Cardiac muscle cell (in vitro differentiated cells and primary cell): ENCODE data around the gene TSHZ3. TPM values are rescaled to one million over a fixed set of nuclear protein-coding genes. Genes with fewer than 3 reads are reported as not detected.

ENCODE experiments used
- DNase-seq, 2 donors: peaks; one replicate each; pipeline versions ENCODE4 v3.0.0 to v3.0.0-alpha.2; 2010 to 2017; ENCODE audit warnings: low read depth in 1 of 2, low spot score in 1 of 2
- H3K27ac ChIP-seq: fragments of 200-600 bp; sonication (generic); 2 replicates; pipeline ENCODE4 v1.5.1; 2016
- H3K27me3 ChIP-seq: fragments of 200-600 bp; sonication (generic); 2 replicates; pipeline ENCODE4 v1.6.0; 2016; ENCODE audit warnings: control low read depth
- H3K36me3 ChIP-seq: fragments of 200-600 bp; sonication (generic); 2 replicates; pipeline ENCODE4 v1.5.1; 2016; ENCODE audit warnings: control low read depth
- H3K4me1 ChIP-seq: fragments of 200-600 bp; sonication (generic); 2 replicates; pipeline ENCODE4 v1.8.1; 2017; ENCODE audit warnings: low read depth, mild to moderate bottlenecking, mixed run types
- H3K4me3 ChIP-seq: fragments of 200-600 bp; sonication (generic); 2 replicates; pipeline ENCODE4 v1.5.1; 2016; ENCODE audit warnings: mild to moderate bottlenecking
- H3K9me3 ChIP-seq: fragments of 200-600 bp; sonication (generic); 2 replicates; pipeline ENCODE4 v1.5.1; 2017; ENCODE audit warnings: low read depth, mild to moderate bottlenecking, control low read depth
- polyA plus RNA-seq: library from polyadenylated mRNA; unstranded; fragments of >200 nt; fragmentation: Nextera tagmentation; extraction: Ambion mirVana; gene quantifications from 2 replicates; pipeline ENCODE4 v1.2.1, GENCODE V29; 2016
- total RNA-seq: library from RNA; depleted of rRNA; stranded (reverse); fragments of >200 nt; gene quantifications from 2 replicates; pipeline ENCODE4 v1.2.3, GENCODE V29; 2016
- TF ChIP-seq, protein P1 (sequence below): IDR thresholded peaks from 2 replicates; pipeline ENCODE4 v1.5.1; 2012; ENCODE audit warnings: low read depth, mild to moderate bottlenecking, low read length

Gene TSHZ3
- total and polyA plus RNA-seq, 2 experiments from 2014 or later, result 0.57 to 1.7 TPM

DNA sequence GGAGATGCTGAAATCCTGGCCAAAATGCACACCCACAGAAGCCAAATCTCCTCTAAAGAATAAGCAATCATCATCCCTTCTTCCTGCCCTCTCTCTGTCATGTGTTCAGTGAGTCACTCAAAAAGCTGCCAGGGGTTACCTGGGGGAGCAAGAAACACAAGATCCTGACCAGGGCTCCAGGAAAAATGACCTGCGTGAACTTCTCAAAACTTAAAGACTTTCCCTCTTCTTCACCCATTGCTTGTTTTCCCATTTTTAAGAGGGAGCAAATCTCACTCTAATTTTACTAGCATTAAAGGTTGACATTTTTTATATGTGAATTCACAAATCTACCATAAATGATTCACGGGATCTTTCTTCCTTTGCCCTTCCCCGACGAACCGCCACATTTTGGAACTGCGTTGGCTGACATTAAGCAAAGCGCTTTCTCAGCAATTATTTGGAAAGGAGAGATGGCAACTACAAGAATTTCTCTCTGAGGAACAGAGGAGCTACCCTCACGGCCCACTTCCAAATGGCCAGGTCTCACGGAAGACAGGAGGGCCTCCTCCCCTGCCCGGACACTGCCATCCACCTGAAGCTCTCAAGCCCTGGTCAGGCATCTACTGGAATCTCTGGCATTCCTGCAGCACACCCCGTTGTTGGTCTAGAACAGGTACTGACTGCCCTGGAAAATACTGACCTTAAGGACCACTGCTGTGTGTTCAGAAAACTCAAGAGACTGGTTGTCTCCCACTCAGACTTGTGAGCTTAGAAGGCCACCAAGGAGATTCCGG lies 14.2 kb downstream of the TSHZ3 start:
- TF ChIP-seq, protein P1, sequence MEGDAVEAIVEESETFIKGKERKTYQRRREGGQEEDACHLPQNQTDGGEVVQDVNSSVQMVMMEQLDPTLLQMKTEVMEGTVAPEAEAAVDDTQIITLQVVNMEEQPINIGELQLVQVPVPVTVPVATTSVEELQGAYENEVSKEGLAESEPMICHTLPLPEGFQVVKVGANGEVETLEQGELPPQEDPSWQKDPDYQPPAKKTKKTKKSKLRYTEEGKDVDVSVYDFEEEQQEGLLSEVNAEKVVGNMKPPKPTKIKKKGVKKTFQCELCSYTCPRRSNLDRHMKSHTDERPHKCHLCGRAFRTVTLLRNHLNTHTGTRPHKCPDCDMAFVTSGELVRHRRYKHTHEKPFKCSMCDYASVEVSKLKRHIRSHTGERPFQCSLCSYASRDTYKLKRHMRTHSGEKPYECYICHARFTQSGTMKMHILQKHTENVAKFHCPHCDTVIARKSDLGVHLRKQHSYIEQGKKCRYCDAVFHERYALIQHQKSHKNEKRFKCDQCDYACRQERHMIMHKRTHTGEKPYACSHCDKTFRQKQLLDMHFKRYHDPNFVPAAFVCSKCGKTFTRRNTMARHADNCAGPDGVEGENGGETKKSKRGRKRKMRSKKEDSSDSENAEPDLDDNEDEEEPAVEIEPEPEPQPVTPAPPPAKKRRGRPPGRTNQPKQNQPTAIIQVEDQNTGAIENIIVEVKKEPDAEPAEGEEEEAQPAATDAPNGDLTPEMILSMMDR, result no peak
- Histone ChIP-seq H3K4me1 (peaks cover 22% of the 10 kb centered on the region), H3K27me3 (peaks cover 7% of the 10 kb centered on the region), H3K4me3 (no peak overlapping the region), H3K27ac (no peak overlapping the region), H3K36me3 (no peaks in the 10 kb centered on the region), H3K9me3 (no peaks in the 10 kb centered on the region)
- no peak for DNase-seq

DNA sequence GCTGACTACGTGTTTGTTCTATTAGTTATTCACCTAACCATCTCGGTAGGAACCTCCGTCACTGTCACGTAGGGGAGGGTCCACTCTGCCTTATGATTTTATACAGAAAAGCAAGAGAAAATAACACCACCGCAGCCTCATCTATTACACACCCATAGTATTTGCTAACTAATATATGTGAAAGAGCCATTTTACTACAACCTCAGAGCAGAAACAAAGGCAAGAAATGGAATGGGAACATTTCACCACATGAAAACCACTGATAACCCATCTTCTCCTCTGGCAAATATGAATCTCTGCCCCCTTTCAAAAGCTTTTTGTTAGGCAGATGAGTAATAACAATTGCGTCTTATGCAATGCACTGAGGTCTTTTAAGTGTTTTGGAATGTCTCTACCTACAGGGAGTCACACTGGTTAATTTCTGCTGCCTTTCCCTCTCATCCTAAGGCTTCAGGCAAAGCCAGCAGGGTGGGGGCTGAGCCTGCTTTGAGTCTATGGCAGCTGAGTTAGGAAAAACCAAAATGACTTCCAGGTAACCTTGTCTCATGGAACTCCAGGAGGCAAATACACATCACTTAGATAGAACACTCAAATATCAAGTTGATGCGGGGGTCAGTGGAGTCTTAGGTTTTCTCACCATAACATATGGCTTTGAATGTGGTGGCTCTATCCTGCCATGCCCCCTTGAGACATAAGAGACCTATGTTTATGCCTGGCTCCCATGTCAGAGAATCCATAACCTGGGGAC lies 15.0 kb downstream of the TSHZ3 start:
- H3K9me3 ChIP-seq, result no peaks in the 10 kb centered on the region
- H3K27ac ChIP-seq, result no peak overlapping the region
- peaks cover 15% of the 10 kb centered on the region for H3K4me1 ChIP-seq
- no peaks in the 10 kb centered on the region for H3K36me3 ChIP-seq
- peak in 1 of 2 donors; percentile 86 for DNase-seq
- TF ChIP-seq, protein P1, result no peak
- peaks cover 7% of the 10 kb centered on the region for H3K27me3 ChIP-seq
- no peak overlapping the region for H3K4me3 ChIP-seq

DNA sequence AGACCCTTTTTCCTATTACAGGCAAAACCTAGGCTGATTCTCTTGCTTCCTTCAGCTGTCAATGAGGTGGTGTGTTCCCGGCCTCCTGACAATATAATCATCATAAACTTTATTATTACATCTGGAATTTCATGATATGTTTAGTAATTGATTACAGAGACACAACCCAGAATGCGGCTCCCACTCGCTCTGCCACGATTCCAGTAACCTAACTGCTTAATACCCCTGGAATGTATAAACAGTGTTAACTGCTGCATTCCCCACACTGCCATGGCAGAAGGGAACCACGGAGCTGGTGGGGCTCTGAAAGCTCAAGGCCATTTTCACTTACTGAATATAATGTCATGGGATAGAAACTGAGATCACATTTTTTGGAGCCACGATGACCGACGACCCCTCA lies 17.1 kb downstream of the TSHZ3 start:
- peaks cover 7% of the 10 kb centered on the region for H3K27me3 ChIP-seq
- TF ChIP-seq, protein P1, result no peak
- H3K9me3 ChIP-seq, result no peaks in the 10 kb centered on the region
- DNase-seq, result no peak
- H3K4me1 ChIP-seq, result no peaks in the 10 kb centered on the region
- no peak overlapping the region for H3K4me3 ChIP-seq
- H3K27ac ChIP-seq, result no peak overlapping the region
- H3K36me3 ChIP-seq, result no peaks in the 10 kb centered on the region

DNA sequence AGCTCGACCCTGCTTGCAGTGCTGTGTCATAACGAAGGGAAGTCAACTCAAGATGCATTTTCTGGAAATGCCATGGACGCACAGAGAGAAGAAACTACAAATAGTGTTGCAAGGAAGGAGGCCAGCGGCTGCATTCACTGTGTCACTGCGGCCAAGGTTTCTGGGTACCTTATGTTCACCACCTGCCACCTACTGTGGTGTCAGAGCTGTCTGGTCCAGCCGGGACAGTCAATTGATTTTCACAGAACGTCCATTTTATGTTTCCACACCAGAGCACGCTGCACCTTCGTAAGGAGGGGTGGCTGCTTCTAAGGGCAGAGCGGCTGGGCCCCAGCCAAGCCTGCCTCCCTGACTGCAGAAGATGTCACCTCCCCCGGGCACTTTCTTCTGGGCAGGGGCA lies 17.7 kb downstream of the TSHZ3 start:
- no peaks in the 10 kb centered on the region for H3K9me3 ChIP-seq
- no peak for DNase-seq
- H3K27me3 ChIP-seq, result peaks cover 7% of the 10 kb centered on the region
- H3K4me3 ChIP-seq, result no peak overlapping the region
- H3K36me3 ChIP-seq, result no peaks in the 10 kb centered on the region
- no peak overlapping the region for H3K27ac ChIP-seq
- TF ChIP-seq, protein P1, result no peak
- H3K4me1 ChIP-seq, result no peaks in the 10 kb centered on the region

DNA sequence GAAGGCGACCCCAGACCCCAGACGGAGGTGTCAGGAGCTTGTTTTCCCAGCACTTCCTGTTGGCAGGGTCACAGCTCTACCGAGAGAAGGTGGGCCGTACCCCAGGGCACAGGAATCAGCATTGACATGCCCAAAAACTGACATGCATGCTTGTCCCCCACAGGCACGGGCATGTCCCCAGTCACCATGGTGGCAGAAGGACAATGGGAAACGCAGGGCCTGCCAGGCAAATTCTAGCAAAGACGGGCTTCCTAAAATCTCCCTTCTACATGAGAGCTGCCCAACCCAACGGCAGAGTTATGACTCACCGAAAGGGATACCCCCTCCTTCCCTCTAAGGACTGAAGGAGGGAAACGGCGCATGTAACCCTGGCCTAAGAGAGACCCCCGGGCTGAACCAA lies 18.5 kb downstream of the TSHZ3 start:
- TF ChIP-seq, protein P1, result no peak
- H3K27ac ChIP-seq, result no peak overlapping the region
- peaks cover 7% of the 10 kb centered on the region for H3K27me3 ChIP-seq
- DNase-seq, result no peak
- no peak overlapping the region for H3K4me3 ChIP-seq
- H3K9me3 ChIP-seq, result no peaks in the 10 kb centered on the region
- no peaks in the 10 kb centered on the region for H3K36me3 ChIP-seq
- H3K4me1 ChIP-seq, result no peaks in the 10 kb centered on the region
